Body of pancreas (tissue), 4 donors: ENCODE results near the gene LRFN2.

ENCODE experiments used
- POLR2A ChIP-seq, 3 donors: fragments of 450-650 bp; IDR thresholded peaks; one replicate each; pipeline ENCODE4 v1.6.1; 2016; ENCODE audit warnings: antibody characterized with exemption in 3 of 3, mild to moderate bottlenecking in 2 of 3
- TF ChIP-seq, protein P1 (sequence below), 7 experiments: fragments of 450-650 bp in 4 of 7; fragments of 200-600 bp in 3 of 7; sonication (generic) in 3 of 7; IDR thresholded peaks; one replicate each; pipeline ENCODE4 v1.5.1; 2016 to 2019; ENCODE audit warnings: antibody characterized with exemption in 7 of 7

GRCh38 chr6:40343877-40344565 lies 243.1 kb downstream of the LRFN2 start:
- TF ChIP-seq, protein P1, sequence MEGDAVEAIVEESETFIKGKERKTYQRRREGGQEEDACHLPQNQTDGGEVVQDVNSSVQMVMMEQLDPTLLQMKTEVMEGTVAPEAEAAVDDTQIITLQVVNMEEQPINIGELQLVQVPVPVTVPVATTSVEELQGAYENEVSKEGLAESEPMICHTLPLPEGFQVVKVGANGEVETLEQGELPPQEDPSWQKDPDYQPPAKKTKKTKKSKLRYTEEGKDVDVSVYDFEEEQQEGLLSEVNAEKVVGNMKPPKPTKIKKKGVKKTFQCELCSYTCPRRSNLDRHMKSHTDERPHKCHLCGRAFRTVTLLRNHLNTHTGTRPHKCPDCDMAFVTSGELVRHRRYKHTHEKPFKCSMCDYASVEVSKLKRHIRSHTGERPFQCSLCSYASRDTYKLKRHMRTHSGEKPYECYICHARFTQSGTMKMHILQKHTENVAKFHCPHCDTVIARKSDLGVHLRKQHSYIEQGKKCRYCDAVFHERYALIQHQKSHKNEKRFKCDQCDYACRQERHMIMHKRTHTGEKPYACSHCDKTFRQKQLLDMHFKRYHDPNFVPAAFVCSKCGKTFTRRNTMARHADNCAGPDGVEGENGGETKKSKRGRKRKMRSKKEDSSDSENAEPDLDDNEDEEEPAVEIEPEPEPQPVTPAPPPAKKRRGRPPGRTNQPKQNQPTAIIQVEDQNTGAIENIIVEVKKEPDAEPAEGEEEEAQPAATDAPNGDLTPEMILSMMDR (IDR thresholded peaks at IDR 0.05) = no peak
- no peak for TF ChIP-seq POLR2A (IDR thresholded peaks at IDR 0.05)
